Measurements from ENCODE around the gene TSHB.
A peak's percentile ranks its signal among the peaks of the same experiment; 100 is the strongest.

Gene TSHB

DNA sequence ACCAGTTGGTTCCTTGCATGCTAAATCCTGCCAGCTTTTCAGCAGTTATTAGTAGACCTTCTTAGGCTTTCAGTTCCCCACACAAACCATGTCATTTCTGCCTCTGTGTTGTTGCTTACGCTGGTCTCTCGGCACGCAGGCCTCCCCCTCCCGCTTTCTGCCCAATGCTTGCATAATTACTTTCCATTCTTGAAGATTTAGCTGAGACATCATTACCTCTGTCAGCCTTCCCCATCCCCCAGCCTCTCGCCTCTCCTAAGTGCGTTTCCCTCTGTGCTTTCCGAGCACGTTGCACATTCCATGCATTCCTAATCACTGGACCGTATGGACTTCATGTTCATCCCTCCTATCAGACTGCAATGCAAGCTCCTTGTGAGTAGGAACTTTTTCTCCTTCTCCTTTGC is 26.8 kb downstream of the TSHB start:
- Histone ChIP-seq H3K9me3 (ENCODE audit: control insufficient read depth in 2 of 2, low read length in 2 of 2) (no peaks in the 10 kb centered on the region), H3K4me1 (ENCODE audit: control insufficient read depth in 2 of 2, insufficient read depth in 2 of 2, low read length in 2 of 2) (no peaks in the 10 kb centered on the region), H3K36me3 (ENCODE audit: control insufficient read depth in 2 of 2, insufficient read depth in 2 of 2, low read length in 2 of 2) (no peaks in the 10 kb centered on the region), H3K4me3 (ENCODE audit: low read length in 2 of 2) (no peak overlapping the region), H3K9ac (ENCODE audit: low read depth in 1 of 2, low read length in 2 of 2) (no peak overlapping the region), H3K27ac (ENCODE audit: low read depth in 2 of 2, low read length in 2 of 2) (peak overlapping the region; percentile 34 to 46), H3K27me3 (ENCODE audit: control insufficient read depth in 2 of 2, insufficient read depth in 2 of 2, low read length in 2 of 2) (no peaks in the 10 kb centered on the region)

DNA sequence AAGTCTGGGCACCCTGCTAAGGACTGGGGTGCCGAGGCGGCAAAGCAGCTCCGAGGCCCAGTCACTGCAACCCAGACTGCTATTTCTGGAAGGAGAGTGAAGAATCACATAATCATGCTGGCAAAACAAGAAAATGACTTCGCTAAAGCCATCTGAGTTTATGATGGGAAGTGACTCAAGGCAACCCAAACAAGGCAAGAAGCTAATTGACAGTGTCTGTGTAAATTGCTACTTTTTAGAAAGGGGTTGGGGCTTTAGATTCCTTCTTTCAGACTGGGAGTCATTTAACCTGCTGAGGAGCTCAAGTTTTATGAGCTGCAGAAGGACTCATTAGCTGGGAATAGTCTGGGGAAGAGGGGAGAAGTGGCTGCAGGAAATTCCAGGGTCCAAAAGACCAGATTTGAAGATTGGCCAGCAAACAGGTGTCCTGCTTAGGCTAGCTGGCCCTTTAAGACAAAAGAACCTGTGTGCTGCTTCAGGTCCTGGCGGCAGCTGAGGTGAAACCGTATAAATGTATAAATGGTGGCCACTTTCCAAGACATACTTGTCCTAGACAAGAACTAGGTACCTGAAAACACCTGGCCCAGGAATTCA is 28.1 kb downstream of the TSHB start:
- H3K4me3 ChIP-seq (ENCODE audit: low read length in 2 of 2) = no peak overlapping the region
- H3K4me1 ChIP-seq (ENCODE audit: control insufficient read depth in 2 of 2, insufficient read depth in 2 of 2, low read length in 2 of 2) = peaks cover 0 to 4% of the 10 kb centered on the region in 2 donors
- H3K27ac ChIP-seq (ENCODE audit: low read depth in 2 of 2, low read length in 2 of 2) = peak overlapping the region in 1 of 2 donors; percentile 46
- no peak overlapping the region for H3K9ac ChIP-seq (ENCODE audit: low read depth in 1 of 2, low read length in 2 of 2)
- no peaks in the 10 kb centered on the region for H3K27me3 ChIP-seq (ENCODE audit: control insufficient read depth in 2 of 2, insufficient read depth in 2 of 2, low read length in 2 of 2)
- no peaks in the 10 kb centered on the region for H3K9me3 ChIP-seq (ENCODE audit: control insufficient read depth in 2 of 2, low read length in 2 of 2)
- no peaks in the 10 kb centered on the region for H3K36me3 ChIP-seq (ENCODE audit: control insufficient read depth in 2 of 2, insufficient read depth in 2 of 2, low read length in 2 of 2)

DNA sequence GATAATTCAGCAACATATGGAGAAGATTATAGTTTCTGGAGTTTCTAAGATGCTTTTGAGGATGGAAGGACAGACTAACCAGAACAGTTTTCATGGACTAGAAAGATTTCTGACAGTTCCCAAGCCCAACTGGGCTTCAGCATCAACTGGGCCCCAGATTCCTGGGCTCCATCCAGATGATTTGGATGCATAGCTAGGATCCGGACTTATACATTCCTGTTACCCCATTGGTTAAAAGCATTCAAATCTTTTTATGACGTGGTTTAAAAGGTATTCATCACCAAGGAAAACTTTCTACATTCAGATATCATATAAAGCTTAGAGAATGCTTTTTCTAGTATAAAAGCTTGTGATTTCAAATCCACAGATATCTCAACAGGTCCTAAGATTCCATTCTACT is 29.7 kb downstream of the TSHB start:
- Histone ChIP-seq H3K4me3 (ENCODE audit: low read length in 2 of 2) (no peak overlapping the region), H3K9ac (ENCODE audit: low read depth in 1 of 2, low read length in 2 of 2) (no peak overlapping the region), H3K4me1 (ENCODE audit: control insufficient read depth in 2 of 2, insufficient read depth in 2 of 2, low read length in 2 of 2) (peaks cover 0 to 4% of the 10 kb centered on the region in 2 donors), H3K27me3 (ENCODE audit: control insufficient read depth in 2 of 2, insufficient read depth in 2 of 2, low read length in 2 of 2) (no peaks in the 10 kb centered on the region), H3K9me3 (ENCODE audit: control insufficient read depth in 2 of 2, low read length in 2 of 2) (no peaks in the 10 kb centered on the region), H3K27ac (ENCODE audit: low read depth in 2 of 2, low read length in 2 of 2) (no peak overlapping the region), H3K36me3 (ENCODE audit: control insufficient read depth in 2 of 2, insufficient read depth in 2 of 2, low read length in 2 of 2) (no peaks in the 10 kb centered on the region)

DNA sequence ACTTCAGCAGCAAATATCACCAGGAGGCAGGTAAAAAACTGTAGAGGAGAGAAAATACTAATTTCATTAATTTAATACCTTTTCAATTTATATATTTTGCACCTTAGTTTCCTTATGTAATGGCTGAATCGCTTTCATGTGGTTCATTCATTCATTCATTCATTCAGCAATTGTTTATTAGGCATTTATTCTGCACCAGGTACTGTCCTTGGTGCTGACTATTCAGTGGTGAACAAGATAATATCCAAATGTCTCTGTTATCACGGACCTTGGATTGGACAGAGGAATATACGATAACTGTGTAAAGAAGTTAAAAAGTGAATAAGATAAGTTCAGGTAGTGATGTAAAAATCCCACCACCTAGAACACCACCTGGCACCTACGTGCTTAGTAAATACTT is 30.9 kb downstream of the TSHB start:
- Histone ChIP-seq H3K9ac (ENCODE audit: low read depth in 1 of 2, low read length in 2 of 2) (no peak overlapping the region), H3K27ac (ENCODE audit: low read depth in 2 of 2, low read length in 2 of 2) (no peak overlapping the region), H3K36me3 (ENCODE audit: control insufficient read depth in 2 of 2, insufficient read depth in 2 of 2, low read length in 2 of 2) (no peaks in the 10 kb centered on the region), H3K27me3 (ENCODE audit: control insufficient read depth in 2 of 2, insufficient read depth in 2 of 2, low read length in 2 of 2) (no peaks in the 10 kb centered on the region), H3K4me3 (ENCODE audit: low read length in 2 of 2) (no peak overlapping the region), H3K4me1 (ENCODE audit: control insufficient read depth in 2 of 2, insufficient read depth in 2 of 2, low read length in 2 of 2) (peaks cover 0 to 4% of the 10 kb centered on the region in 2 donors), H3K9me3 (ENCODE audit: control insufficient read depth in 2 of 2, low read length in 2 of 2) (no peaks in the 10 kb centered on the region)

DNA sequence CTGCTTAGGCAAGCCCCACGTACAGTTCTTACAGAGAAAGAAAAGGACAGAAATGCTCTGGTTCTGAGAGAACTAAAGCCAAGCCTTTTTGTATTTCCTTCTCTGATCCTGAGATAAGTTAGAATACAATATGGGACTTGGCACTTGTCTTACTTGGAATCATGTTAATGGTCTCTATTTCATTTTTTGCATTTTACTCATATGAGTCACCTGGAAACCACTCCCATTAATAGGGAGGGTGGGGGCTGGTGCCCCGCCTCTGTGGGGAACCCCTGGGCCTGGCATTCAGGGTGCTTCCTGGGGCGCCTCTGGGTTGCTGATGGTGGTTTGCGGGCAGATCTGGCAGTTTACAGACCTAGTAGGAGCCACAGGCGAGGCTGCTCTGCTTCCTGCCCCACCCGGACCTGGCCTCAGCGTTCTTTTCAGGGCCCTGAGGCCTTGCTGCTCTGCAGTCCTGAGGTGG is 32.9 kb downstream of the TSHB start:
- no peak overlapping the region for H3K4me3 ChIP-seq (ENCODE audit: low read length in 2 of 2)
- no peaks in the 10 kb centered on the region for H3K9me3 ChIP-seq (ENCODE audit: control insufficient read depth in 2 of 2, low read length in 2 of 2)
- peaks cover 0 to 4% of the 10 kb centered on the region in 2 donors for H3K4me1 ChIP-seq (ENCODE audit: control insufficient read depth in 2 of 2, insufficient read depth in 2 of 2, low read length in 2 of 2)
- no peaks in the 10 kb centered on the region for H3K27me3 ChIP-seq (ENCODE audit: control insufficient read depth in 2 of 2, insufficient read depth in 2 of 2, low read length in 2 of 2)
- no peak overlapping the region for H3K9ac ChIP-seq (ENCODE audit: low read depth in 1 of 2, low read length in 2 of 2)
- H3K27ac ChIP-seq (ENCODE audit: low read depth in 2 of 2, low read length in 2 of 2) = peak overlapping the region in 1 of 2 donors; percentile 28
- H3K36me3 ChIP-seq (ENCODE audit: control insufficient read depth in 2 of 2, insufficient read depth in 2 of 2, low read length in 2 of 2) = no peaks in the 10 kb centered on the region

DNA sequence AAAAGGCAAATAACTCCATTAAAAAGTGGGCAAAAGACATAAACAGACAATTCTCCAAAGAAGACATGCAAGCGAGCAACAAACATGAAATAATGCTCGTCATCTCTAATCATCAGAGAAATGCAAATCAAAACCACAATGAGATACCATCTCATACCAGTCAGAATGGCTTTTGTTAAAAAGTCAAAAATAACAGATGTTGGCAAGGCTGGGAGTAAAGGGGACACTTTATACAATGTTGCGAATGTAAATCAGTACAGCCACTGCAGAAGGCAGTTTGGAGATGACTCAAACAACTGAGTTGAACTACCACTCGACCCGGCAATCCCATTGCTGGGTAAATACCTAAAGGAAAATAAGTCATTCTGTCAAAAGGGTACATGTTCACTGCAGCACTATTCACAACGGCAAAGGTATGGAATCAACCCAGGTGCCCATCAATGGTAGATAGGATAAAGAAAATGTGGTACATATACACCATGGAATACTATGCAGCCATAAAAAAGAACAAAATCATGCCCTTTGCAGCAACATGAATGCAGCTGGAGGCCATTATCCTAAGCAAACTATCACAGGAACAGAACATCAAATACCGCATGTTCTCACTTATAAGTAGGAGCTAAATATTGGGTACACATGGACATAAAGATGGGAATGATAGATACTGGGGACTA is 33.7 kb downstream of the TSHB start:
- H3K27me3 ChIP-seq (ENCODE audit: control insufficient read depth in 2 of 2, insufficient read depth in 2 of 2, low read length in 2 of 2) = no peaks in the 10 kb centered on the region
- no peaks in the 10 kb centered on the region for H3K9me3 ChIP-seq (ENCODE audit: control insufficient read depth in 2 of 2, low read length in 2 of 2)
- no peak overlapping the region for H3K9ac ChIP-seq (ENCODE audit: low read depth in 1 of 2, low read length in 2 of 2)
- H3K4me1 ChIP-seq (ENCODE audit: control insufficient read depth in 2 of 2, insufficient read depth in 2 of 2, low read length in 2 of 2) = peaks cover 0 to 4% of the 10 kb centered on the region in 2 donors
- H3K27ac ChIP-seq (ENCODE audit: low read depth in 2 of 2, low read length in 2 of 2) = peak overlapping the region in 1 of 2 donors; percentile 11
- H3K4me3 ChIP-seq (ENCODE audit: low read length in 2 of 2) = no peak overlapping the region
- H3K36me3 ChIP-seq (ENCODE audit: control insufficient read depth in 2 of 2, insufficient read depth in 2 of 2, low read length in 2 of 2) = no peaks in the 10 kb centered on the region

DNA sequence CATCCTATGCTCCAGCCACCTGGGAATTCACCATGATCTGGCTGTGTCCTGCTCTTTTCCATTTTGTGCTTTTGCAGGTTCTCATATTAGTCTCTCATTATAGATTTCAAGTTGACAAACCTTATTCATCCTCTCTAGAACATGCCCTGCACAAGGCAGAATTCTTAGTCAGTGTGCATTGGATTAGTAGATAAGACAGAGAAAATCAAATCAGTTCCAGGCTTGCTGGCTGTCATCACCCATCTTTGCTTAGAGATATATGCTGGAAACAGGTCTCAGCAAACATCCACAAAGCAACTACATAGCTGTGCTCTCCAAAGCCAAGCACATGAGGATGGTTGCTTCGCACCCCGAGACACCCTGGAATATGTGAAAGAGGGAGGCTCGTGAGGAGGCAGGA is 34.8 kb downstream of the TSHB start:
- H3K9me3 ChIP-seq (ENCODE audit: control insufficient read depth in 2 of 2, low read length in 2 of 2) = no peaks in the 10 kb centered on the region
- no peak overlapping the region for H3K9ac ChIP-seq (ENCODE audit: low read depth in 1 of 2, low read length in 2 of 2)
- H3K4me3 ChIP-seq (ENCODE audit: low read length in 2 of 2) = no peak overlapping the region
- H3K27ac ChIP-seq (ENCODE audit: low read depth in 2 of 2, low read length in 2 of 2) = no peak overlapping the region
- H3K36me3 ChIP-seq (ENCODE audit: control insufficient read depth in 2 of 2, insufficient read depth in 2 of 2, low read length in 2 of 2) = no peaks in the 10 kb centered on the region
- no peaks in the 10 kb centered on the region for H3K27me3 ChIP-seq (ENCODE audit: control insufficient read depth in 2 of 2, insufficient read depth in 2 of 2, low read length in 2 of 2)
- peaks cover 4% of the 10 kb centered on the region in 2 donors for H3K4me1 ChIP-seq (ENCODE audit: control insufficient read depth in 2 of 2, insufficient read depth in 2 of 2, low read length in 2 of 2)

DNA sequence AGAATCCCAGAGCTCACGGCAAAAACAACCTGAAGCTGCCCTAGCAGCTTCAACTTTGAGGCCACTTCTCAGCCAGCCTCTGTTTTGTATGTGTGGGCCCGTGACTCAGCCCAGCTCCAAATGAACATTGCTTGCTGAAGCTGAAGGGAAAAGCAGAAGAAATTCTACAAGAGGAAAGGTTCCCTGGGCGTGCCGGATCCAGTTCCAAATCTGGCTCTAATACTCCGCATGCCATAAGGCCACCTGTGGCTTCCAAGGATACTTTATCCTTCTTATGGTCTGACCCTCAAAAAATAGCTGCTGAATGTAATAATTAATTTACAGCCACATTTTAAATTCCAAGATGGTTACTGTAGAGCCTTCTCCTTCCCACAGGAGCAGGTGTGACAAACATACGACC is 35.4 kb downstream of the TSHB start:
- Histone ChIP-seq H3K27ac (ENCODE audit: low read depth in 2 of 2, low read length in 2 of 2) (no peak overlapping the region), H3K9me3 (ENCODE audit: control insufficient read depth in 2 of 2, low read length in 2 of 2) (no peaks in the 10 kb centered on the region), H3K36me3 (ENCODE audit: control insufficient read depth in 2 of 2, insufficient read depth in 2 of 2, low read length in 2 of 2) (no peaks in the 10 kb centered on the region), H3K4me3 (ENCODE audit: low read length in 2 of 2) (no peak overlapping the region), H3K9ac (ENCODE audit: low read depth in 1 of 2, low read length in 2 of 2) (no peak overlapping the region), H3K27me3 (ENCODE audit: control insufficient read depth in 2 of 2, insufficient read depth in 2 of 2, low read length in 2 of 2) (no peaks in the 10 kb centered on the region), H3K4me1 (ENCODE audit: control insufficient read depth in 2 of 2, insufficient read depth in 2 of 2, low read length in 2 of 2) (peaks cover 4% of the 10 kb centered on the region in 2 donors)

DNA sequence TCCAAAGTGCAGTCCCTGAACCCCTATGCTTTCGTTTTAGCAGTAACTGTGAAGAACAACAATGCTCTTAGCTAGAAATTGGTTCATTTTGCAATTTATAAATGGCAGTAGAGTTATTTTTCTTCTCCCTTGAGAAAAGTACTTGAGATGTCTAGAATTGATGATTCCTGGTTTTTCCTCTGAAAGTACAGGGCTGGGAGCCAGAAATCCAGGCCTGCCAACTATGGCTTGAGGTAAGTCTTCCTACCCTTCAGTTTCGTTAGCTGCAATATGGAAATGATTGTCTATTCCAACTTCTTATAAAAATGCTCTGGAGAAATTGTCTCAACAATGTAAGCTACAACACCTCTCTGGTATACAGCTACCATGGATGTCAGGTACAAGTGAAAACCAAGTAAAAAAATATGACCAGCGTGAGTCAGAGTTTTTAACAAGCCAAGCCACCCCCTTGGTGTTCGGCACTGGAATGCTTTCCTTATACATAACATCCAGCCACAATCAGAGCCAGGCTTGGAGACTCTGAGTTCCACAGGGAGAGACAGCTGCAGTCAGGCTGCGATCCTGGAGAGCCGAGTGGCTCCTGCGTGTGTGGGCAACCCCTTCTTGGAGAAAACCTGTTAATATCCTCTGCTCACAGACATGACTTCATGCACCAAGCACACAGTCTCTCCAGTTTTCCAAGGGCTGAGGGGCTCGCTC is 37.7 kb downstream of the TSHB start:
- Histone ChIP-seq H3K4me1 (ENCODE audit: control insufficient read depth in 2 of 2, insufficient read depth in 2 of 2, low read length in 2 of 2) (peaks cover under 1 to 4% of the 10 kb centered on the region in 2 donors), H3K36me3 (ENCODE audit: control insufficient read depth in 2 of 2, insufficient read depth in 2 of 2, low read length in 2 of 2) (no peaks in the 10 kb centered on the region), H3K4me3 (ENCODE audit: low read length in 2 of 2) (no peak overlapping the region), H3K27ac (ENCODE audit: low read depth in 2 of 2, low read length in 2 of 2) (peak overlapping the region in 1 of 2 donors; percentile 28), H3K9ac (ENCODE audit: low read depth in 1 of 2, low read length in 2 of 2) (no peak overlapping the region), H3K27me3 (ENCODE audit: control insufficient read depth in 2 of 2, insufficient read depth in 2 of 2, low read length in 2 of 2) (no peaks in the 10 kb centered on the region), H3K9me3 (ENCODE audit: control insufficient read depth in 2 of 2, low read length in 2 of 2) (no peaks in the 10 kb centered on the region)

DNA sequence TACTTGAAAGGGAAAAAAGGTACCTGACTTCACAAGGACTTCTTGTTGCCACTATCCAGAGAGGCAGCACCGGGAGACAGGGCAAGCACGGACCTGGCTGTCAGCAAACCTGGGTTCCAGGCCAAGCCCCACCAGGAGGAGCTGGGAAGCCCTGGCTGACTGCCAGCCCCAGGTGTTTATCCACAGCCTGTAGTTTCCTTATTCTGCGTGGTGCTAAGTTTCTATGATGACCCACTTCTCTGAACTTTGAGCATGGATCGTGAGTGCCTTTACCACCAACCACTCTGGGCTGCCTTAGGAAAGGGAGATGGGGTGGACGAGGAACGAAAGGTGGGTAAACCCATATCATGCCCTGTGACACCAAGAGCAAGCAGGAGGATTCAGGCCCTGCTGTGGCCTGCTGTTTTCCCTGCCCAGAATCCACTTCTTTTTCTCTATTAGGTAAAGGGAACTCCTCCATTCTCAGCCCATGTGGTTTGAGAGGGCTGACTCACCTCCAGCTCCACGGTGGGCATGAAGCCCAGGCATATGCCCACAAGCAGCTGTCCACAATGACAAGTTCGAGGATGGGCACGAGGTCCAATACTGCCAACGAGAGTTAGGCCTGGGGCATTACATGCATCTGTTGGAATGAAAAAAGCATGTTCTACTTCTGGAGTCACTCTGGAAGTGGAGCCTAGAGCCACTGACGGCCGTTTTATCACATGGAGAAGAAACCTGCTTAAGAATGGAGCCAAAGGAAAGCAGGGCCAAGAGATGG is 39.4 kb downstream of the TSHB start:
- Histone ChIP-seq H3K36me3 (ENCODE audit: control insufficient read depth in 2 of 2, insufficient read depth in 2 of 2, low read length in 2 of 2) (no peaks in the 10 kb centered on the region), H3K4me1 (ENCODE audit: control insufficient read depth in 2 of 2, insufficient read depth in 2 of 2, low read length in 2 of 2) (peaks cover 0 to 4% of the 10 kb centered on the region in 2 donors), H3K27ac (ENCODE audit: low read depth in 2 of 2, low read length in 2 of 2) (no peak overlapping the region), H3K9ac (ENCODE audit: low read depth in 1 of 2, low read length in 2 of 2) (no peak overlapping the region), H3K4me3 (ENCODE audit: low read length in 2 of 2) (no peak overlapping the region), H3K9me3 (ENCODE audit: control insufficient read depth in 2 of 2, low read length in 2 of 2) (no peaks in the 10 kb centered on the region), H3K27me3 (ENCODE audit: control insufficient read depth in 2 of 2, insufficient read depth in 2 of 2, low read length in 2 of 2) (no peaks in the 10 kb centered on the region)
